ENCODE data around the gene FBN1. TPM values are rescaled to one million over a fixed set of nuclear protein-coding genes. Genes with fewer than 3 reads are reported as not detected.

Gene FBN1
- total RNA-seq, 1 donor from 2014 or later: 0.80 TPM

DNA sequence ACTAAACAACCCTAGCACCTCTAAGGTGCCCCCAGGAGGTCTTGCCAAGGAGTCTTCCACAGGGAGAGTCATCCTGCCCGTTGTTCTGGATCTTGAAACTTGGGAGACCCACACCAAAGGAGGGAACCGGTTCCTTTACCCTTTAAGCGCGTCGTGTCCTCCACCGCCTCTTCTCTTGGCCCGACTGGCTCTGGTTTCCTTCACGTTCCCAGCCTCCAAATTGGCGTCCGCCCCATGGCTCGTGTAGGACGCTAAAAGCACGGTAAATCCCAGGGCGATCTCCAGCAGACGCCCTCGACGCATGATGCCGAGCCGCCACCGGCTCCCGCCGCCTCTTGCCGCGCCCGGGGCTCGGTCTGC is 1.1 kb downstream of the FBN1 start:
- peaks cover 6% of the 10 kb centered on the region for H3K4me1 Mint-ChIP-seq (ENCODE audit: low read depth)
- H3K27ac Mint-ChIP-seq: no peak overlapping the region
- no peak for DNase-seq (ENCODE audit: low spot score)
- H3K4me3 Mint-ChIP-seq (ENCODE audit: low read depth): peak overlapping the region; percentile 58
- no peaks in the 10 kb centered on the region for H3K36me3 Mint-ChIP-seq (ENCODE audit: low read depth)
- peaks cover 47% of the 10 kb centered on the region for H3K27me3 Mint-ChIP-seq (ENCODE audit: low read depth)
- H3K9me3 Mint-ChIP-seq: no peaks in the 10 kb centered on the region
- intact Hi-C loops (cut with micrococcal nuclease): no loop called here

DNA sequence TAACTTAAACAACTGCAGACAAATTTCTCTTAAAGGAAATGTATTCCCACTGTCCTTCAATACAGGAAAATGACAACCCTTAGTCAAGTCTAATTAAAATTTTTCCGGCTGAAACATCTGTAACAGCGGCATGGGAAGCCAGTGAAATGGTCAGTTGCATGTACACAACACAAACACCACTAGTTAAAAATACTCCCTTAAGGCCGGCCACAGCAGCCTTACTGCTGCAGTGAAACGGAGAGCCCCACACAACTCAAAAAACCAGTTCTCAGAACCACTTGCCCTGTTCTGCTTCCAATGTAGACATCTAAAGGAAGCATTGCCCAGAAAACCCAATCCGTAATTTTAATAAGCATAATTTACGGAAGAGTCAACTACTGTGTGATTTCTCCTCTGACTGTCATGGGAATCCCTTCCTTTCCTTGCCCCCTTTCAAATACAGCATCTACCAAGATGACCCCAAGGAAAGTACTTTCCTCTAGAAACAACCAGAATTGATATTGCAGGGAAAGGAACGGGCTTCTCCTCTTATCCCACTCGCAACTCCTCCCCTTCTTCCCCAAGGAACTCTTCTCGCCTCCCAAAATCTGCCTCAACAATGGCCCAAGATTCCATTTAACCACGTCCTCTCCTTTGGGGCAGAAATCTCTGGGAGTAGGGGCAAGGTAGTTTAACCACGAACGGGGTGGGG is 1.6 kb downstream of the FBN1 start:
- Mint-ChIP-seq H3K27me3 (ENCODE audit: low read depth) (peaks cover 46% of the 10 kb centered on the region), H3K4me3 (ENCODE audit: low read depth) (peak overlapping the region; percentile 58)

GRCh38 chr15:48643206-48643605 is 2.3 kb downstream of the FBN1 start:
- DNase-seq (ENCODE audit: low spot score): no peak
- Mint-ChIP-seq H3K36me3 (ENCODE audit: low read depth) (no peaks in the 10 kb centered on the region), H3K27me3 (ENCODE audit: low read depth) (peaks cover 42% of the 10 kb centered on the region), H3K27ac (no peak overlapping the region), H3K9me3 (no peaks in the 10 kb centered on the region), H3K4me1 (ENCODE audit: low read depth) (peaks cover 6% of the 10 kb centered on the region), H3K4me3 (ENCODE audit: low read depth) (no peak overlapping the region)
- intact Hi-C loops (cut with micrococcal nuclease): no loop called here

More for the DNA sequence above, 1.6 kb downstream of the FBN1 start:
- Mint-ChIP-seq H3K4me1 (ENCODE audit: low read depth) (peaks cover 6% of the 10 kb centered on the region), H3K27ac (no peak overlapping the region), H3K9me3 (no peaks in the 10 kb centered on the region), H3K36me3 (ENCODE audit: low read depth) (no peaks in the 10 kb centered on the region)
- intact Hi-C loops (cut with micrococcal nuclease): no loop called here
- DNase-seq (ENCODE audit: low spot score): no peak

GRCh38 chr15:48642795-48643194 is 2.7 kb downstream of the FBN1 start:
- no peak for DNase-seq (ENCODE audit: low spot score)
- no peak overlapping the region for H3K27ac Mint-ChIP-seq
- H3K4me3 Mint-ChIP-seq (ENCODE audit: low read depth): no peak overlapping the region
- H3K36me3 Mint-ChIP-seq (ENCODE audit: low read depth): no peaks in the 10 kb centered on the region
- no peaks in the 10 kb centered on the region for H3K9me3 Mint-ChIP-seq
- intact Hi-C loops (cut with micrococcal nuclease): no loop called here
- H3K27me3 Mint-ChIP-seq (ENCODE audit: low read depth): peaks cover 40% of the 10 kb centered on the region
- H3K4me1 Mint-ChIP-seq (ENCODE audit: low read depth): peaks cover 6% of the 10 kb centered on the region

DNA sequence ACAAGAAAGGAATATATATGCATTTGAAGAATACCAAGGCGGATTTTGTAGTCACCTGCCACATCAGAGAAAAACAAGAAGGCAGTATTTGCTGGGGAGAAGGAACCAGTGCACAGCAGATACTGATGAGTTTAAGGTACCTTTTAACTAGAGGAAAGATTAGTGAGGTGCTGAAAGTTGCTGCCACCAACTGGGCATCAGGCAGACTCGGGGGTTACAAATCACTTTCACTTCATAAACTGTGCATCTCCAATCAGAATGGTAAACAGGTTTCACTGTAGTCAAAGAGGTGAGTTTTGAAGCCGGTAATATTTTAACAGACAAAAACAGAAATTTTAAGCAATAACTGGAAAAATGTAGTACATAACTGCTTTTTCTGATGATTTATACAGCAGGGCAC is 4.1 kb downstream of the FBN1 start:
- intact Hi-C loops (cut with micrococcal nuclease): no loop called here
- H3K4me1 Mint-ChIP-seq (ENCODE audit: low read depth): peaks cover 5% of the 10 kb centered on the region
- no peak overlapping the region for H3K27ac Mint-ChIP-seq
- H3K9me3 Mint-ChIP-seq: no peaks in the 10 kb centered on the region
- H3K36me3 Mint-ChIP-seq (ENCODE audit: low read depth): no peaks in the 10 kb centered on the region
- DNase-seq (ENCODE audit: low spot score): no peak
- H3K27me3 Mint-ChIP-seq (ENCODE audit: low read depth): peaks cover 29% of the 10 kb centered on the region
- H3K4me3 Mint-ChIP-seq (ENCODE audit: low read depth): no peak overlapping the region

GRCh38 chr15:48638963-48639362 is 6.5 kb downstream of the FBN1 start:
- intact Hi-C loops (cut with micrococcal nuclease): no loop called here
- peaks cover 21% of the 10 kb centered on the region for H3K27me3 Mint-ChIP-seq (ENCODE audit: low read depth)
- no peak overlapping the region for H3K4me3 Mint-ChIP-seq (ENCODE audit: low read depth)
- DNase-seq (ENCODE audit: low spot score): no peak
- no peak overlapping the region for H3K27ac Mint-ChIP-seq
- H3K9me3 Mint-ChIP-seq: no peaks in the 10 kb centered on the region
- H3K4me1 Mint-ChIP-seq (ENCODE audit: low read depth): no peaks in the 10 kb centered on the region
- H3K36me3 Mint-ChIP-seq (ENCODE audit: low read depth): no peaks in the 10 kb centered on the region

- intact Hi-C loops (cut with micrococcal nuclease): no loop called here
- Mint-ChIP-seq H3K27me3 (ENCODE audit: low read depth) (peaks cover 11% of the 10 kb centered on the region), H3K36me3 (ENCODE audit: low read depth) (no peaks in the 10 kb centered on the region), H3K4me1 (ENCODE audit: low read depth) (no peaks in the 10 kb centered on the region), H3K4me3 (ENCODE audit: low read depth) (no peak overlapping the region), H3K9me3 (no peaks in the 10 kb centered on the region), H3K27ac (no peak overlapping the region)
- no peak for DNase-seq (ENCODE audit: low spot score)
These were observed 7.9 kb downstream of the FBN1 start for GRCh38 chr15:48637639-48638038.

DNA sequence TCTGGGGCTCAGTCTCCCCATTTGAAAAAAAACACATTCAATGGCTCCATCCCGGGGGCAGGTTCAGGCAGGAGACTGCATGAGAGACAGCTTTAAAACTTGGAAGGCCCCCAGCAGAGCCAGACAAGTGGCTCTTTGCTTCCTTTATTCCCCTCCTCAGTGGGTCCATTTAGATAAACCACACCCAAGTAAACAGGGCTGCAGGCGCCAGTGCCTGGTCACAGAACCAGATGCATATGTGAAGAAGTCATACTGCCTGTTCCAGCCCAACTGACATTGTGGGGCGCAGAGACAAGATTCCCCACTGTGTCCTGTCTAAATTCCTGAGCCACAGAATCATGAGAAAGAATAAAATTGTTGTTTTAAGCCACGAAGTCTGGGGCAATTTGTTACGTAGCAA is 9.0 kb downstream of the FBN1 start:
- intact Hi-C loops (cut with micrococcal nuclease): no loop called here
- no peaks in the 10 kb centered on the region for H3K9me3 Mint-ChIP-seq
- no peaks in the 10 kb centered on the region for H3K36me3 Mint-ChIP-seq (ENCODE audit: low read depth)
- DNase-seq (ENCODE audit: low spot score): no peak
- no peak overlapping the region for H3K4me3 Mint-ChIP-seq (ENCODE audit: low read depth)
- no peak overlapping the region for H3K27ac Mint-ChIP-seq
- H3K27me3 Mint-ChIP-seq (ENCODE audit: low read depth): peaks cover 5% of the 10 kb centered on the region
- H3K4me1 Mint-ChIP-seq (ENCODE audit: low read depth): peaks cover under 1% of the 10 kb centered on the region

DNA sequence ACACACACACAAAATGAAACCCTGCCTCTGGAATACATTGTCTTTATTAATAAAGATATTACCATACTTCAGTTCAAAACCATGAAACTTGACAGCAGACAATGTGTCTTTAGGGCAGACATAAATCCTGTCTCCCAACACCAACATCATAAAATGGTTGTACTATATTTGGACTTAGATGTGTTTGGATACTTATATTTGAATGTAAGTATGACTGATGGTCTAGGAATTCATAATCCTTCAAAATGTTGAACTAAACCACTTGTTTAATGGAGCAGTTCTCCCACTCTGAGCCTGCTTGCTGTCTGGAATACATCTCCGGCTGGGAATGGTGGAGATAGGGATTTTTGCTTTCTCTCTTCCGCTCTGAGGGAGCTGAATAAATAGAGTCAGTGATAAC is 10.6 kb downstream of the FBN1 start:
- H3K9me3 Mint-ChIP-seq: no peaks in the 10 kb centered on the region
- no peak overlapping the region for H3K27ac Mint-ChIP-seq
- H3K36me3 Mint-ChIP-seq (ENCODE audit: low read depth): no peaks in the 10 kb centered on the region
- H3K4me1 Mint-ChIP-seq (ENCODE audit: low read depth): peaks cover 3% of the 10 kb centered on the region
- intact Hi-C loops (cut with micrococcal nuclease): loop anchor here (5.0 kb wide), 1 partner anchor 278 kb away; no protein-coding TSS in a partner anchor
- H3K4me3 Mint-ChIP-seq (ENCODE audit: low read depth): no peak overlapping the region
- no peak for DNase-seq (ENCODE audit: low spot score)
- H3K27me3 Mint-ChIP-seq (ENCODE audit: low read depth): no peaks in the 10 kb centered on the region

DNA sequence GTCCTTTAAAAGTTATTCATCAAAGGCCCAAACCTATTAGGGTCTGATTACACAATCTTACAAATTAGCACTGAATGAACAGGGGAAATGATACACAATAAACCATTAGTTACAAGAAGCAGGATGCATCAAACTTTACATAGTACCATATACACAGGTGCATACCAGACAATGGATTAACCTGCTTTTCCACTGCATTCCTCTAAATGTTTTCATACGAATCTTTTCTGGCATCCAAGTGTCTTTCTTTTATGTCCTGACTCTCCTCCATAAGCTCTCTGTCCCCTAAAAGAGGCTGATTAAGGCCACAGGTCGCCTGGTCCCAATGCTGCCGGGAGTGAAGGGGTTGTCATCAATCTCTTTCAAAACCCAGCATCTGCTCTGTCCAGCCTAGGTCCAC is 11.4 kb downstream of the FBN1 start:
- H3K36me3 Mint-ChIP-seq (ENCODE audit: low read depth): no peaks in the 10 kb centered on the region
- no peak overlapping the region for H3K4me3 Mint-ChIP-seq (ENCODE audit: low read depth)
- intact Hi-C loops (cut with micrococcal nuclease): loop anchor here (5.0 kb wide), 1 partner anchor 277 kb away; no protein-coding TSS in a partner anchor
- no peaks in the 10 kb centered on the region for H3K9me3 Mint-ChIP-seq
- no peak for DNase-seq (ENCODE audit: low spot score)
- H3K27ac Mint-ChIP-seq: no peak overlapping the region
- H3K4me1 Mint-ChIP-seq (ENCODE audit: low read depth): peaks cover 3% of the 10 kb centered on the region
- no peaks in the 10 kb centered on the region for H3K27me3 Mint-ChIP-seq (ENCODE audit: low read depth)

- intact Hi-C loops (cut with micrococcal nuclease): loop anchor here (5.0 kb wide), 1 partner anchor 275 kb away; no protein-coding TSS in a partner anchor
- no peak overlapping the region for H3K27ac Mint-ChIP-seq
- H3K27me3 Mint-ChIP-seq (ENCODE audit: low read depth): no peaks in the 10 kb centered on the region
- H3K4me3 Mint-ChIP-seq (ENCODE audit: low read depth): no peak overlapping the region
- peaks cover 3% of the 10 kb centered on the region for H3K4me1 Mint-ChIP-seq (ENCODE audit: low read depth)
- H3K9me3 Mint-ChIP-seq: no peaks in the 10 kb centered on the region
- DNase-seq (ENCODE audit: low spot score): no peak
- H3K36me3 Mint-ChIP-seq (ENCODE audit: low read depth): no peaks in the 10 kb centered on the region
These were observed 12.9 kb downstream of the FBN1 start for GRCh38 chr15:48632651-48633050.

DNA sequence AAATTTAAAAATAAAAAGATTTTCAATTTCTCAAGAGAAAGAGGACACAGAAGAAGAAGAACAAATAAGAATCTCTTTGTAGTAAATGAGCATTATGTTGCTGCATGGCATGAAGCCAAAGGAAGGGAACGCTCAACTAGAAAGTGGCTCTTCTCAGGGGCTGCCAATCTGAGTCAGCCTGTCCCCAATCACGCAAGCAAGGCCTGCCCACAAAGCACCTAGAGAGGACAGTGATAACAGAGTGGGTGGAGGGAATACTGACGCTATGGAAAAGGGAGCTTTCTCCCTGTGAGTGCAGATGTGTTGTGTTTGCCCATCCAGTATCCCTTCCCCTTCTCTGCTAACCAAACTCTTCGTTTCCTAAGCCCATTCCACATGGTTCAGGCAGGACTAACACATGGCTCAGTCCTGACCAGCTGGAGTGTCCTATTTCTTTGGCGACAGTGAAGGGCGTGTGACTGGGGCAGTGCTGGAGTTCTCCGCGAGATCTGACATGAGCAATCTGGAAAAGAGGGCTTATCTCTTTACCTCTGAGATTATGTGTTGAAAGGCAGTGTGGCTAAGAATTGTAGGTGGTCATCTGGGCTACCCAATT is 14.2 kb downstream of the FBN1 start:
- intact Hi-C loops (cut with micrococcal nuclease): loop anchor here (5.0 kb wide), 1 partner anchor 274 kb away; no protein-coding TSS in a partner anchor
- Mint-ChIP-seq H3K4me3 (ENCODE audit: low read depth) (no peak overlapping the region), H3K4me1 (ENCODE audit: low read depth) (peaks cover 3% of the 10 kb centered on the region), H3K36me3 (ENCODE audit: low read depth) (no peaks in the 10 kb centered on the region), H3K9me3 (no peaks in the 10 kb centered on the region), H3K27ac (no peak overlapping the region), H3K27me3 (ENCODE audit: low read depth) (no peaks in the 10 kb centered on the region)
- DNase-seq (ENCODE audit: low spot score): no peak

DNA sequence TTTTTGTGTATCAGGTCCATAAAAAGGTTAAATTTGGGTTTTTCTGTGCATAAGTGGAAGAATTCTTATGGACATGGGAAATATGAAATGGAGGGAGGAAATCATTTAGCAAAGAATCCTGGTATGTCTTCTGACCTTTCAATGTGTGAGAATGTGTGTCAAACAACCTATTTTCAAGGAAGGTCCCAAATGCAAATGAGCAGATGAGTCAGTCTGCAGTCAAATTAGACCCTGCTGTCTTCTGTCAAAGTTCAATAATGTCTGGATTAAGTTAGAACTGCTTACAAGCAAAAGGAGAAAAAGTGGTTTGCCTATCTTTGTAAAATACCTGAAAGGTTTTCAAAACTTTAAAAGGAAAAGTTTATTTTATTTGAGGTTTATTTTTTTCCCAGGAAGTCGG is 15.3 kb downstream of the FBN1 start:
- Mint-ChIP-seq H3K27ac (no peak overlapping the region), H3K4me3 (ENCODE audit: low read depth) (no peak overlapping the region), H3K4me1 (ENCODE audit: low read depth) (peaks cover 3% of the 10 kb centered on the region), H3K9me3 (no peaks in the 10 kb centered on the region), H3K36me3 (ENCODE audit: low read depth) (no peaks in the 10 kb centered on the region), H3K27me3 (ENCODE audit: low read depth) (no peaks in the 10 kb centered on the region)
- intact Hi-C loops (cut with micrococcal nuclease): loop anchor here (5.0 kb wide), 1 partner anchor 273 kb away; no protein-coding TSS in a partner anchor
- DNase-seq (ENCODE audit: low spot score): no peak
